Body of pancreas (tissue), 4 donors: ENCODE data around the gene GBGT1. TPM values are rescaled to one million over a fixed set of nuclear protein-coding genes. Genes with fewer than 3 reads are reported as not detected.
A peak's percentile ranks its signal among the peaks of the same experiment; 100 is the strongest.

Source experiments
- ATAC-seq: fragments of 150-250 bp; one replicate; pipeline ENCODE4 v1.9.1; 2016
- DNase-seq, 4 donors: peaks; one replicate each; pipeline ENCODE4 v3.0.0-alpha.2; 2019
- H3K27ac ChIP-seq, 4 donors: fragments of 200-600 bp; sonication (generic); 1 replicate in 3 of 4; 2 replicates in 1 of 4; pipeline versions ENCODE4 v1.5.1 to v1.6.1; 2016 to 2019; ENCODE audit warnings: mild to moderate bottlenecking in 1 of 4, mixed read lengths in 1 of 4, moderate library complexity in 1 of 4
- H3K27me3 ChIP-seq, 2 donors: fragments of 200-600 bp; sonication (generic); one replicate each; pipeline ENCODE4 v1.6.0; 2016; ENCODE audit warnings: mild to moderate bottlenecking in 1 of 2
- H3K36me3 ChIP-seq, 2 donors: fragments of 200-600 bp; sonication (generic); replicated peaks in 1 of 2; 2 replicates each; pipeline ENCODE4 v1.5.1; 2016; ENCODE audit warnings: low read depth in 2 of 2; ENCODE audit not compliant: insufficient read depth in 1 of 2
- H3K4me1 ChIP-seq: fragments of 200-600 bp; sonication (generic); one replicate; pipeline ENCODE4 v1.6.0; 2016
- H3K4me3 ChIP-seq, 2 donors: fragments of 200-600 bp; sonication (generic); 1 replicate in 1 of 2; 2 replicates in 1 of 2; pipeline ENCODE4 v1.5.1; 2016 to 2019
- H3K9me3 ChIP-seq, 3 donors: fragments of 200-600 bp; sonication (generic); 1 replicate in 2 of 3; 2 replicates in 1 of 3; pipeline ENCODE4 v1.5.1; 2016
- POLR2A ChIP-seq, 3 donors: fragments of 450-650 bp; IDR thresholded peaks; one replicate each; pipeline ENCODE4 v1.6.1; 2016; ENCODE audit warnings: antibody characterized with exemption in 3 of 3, mild to moderate bottlenecking in 2 of 3
- WGBS, 2 donors: methylation state at CpG; one replicate each; pipeline ENCODE4 v1.1.5; 2017; 5-methylcytosine and 5-hydroxymethylcytosine counted together
- intact Hi-C: fragments of 100-400 bp; cut with DNase I; formaldehyde crosslinking; loops from one replicate; pipeline ENCODE4 v1.15.1; 2023
- total RNA-seq, 2 donors: library from RNA; depleted of rRNA; stranded (reverse); fragments of >200 nt; gene quantifications; one replicate each; pipeline ENCODE4 v1.1.0, GENCODE V29; 2016
- TF ChIP-seq, protein P1 (sequence below), 7 experiments: fragments of 450-650 bp in 4 of 7; fragments of 200-600 bp in 3 of 7; sonication (generic) in 3 of 7; IDR thresholded peaks; one replicate each; pipeline ENCODE4 v1.5.1; 2016 to 2019; ENCODE audit warnings: antibody characterized with exemption in 7 of 7

The GBGT1 gene
- total RNA-seq, 2 donors from 2014 or later = 5.4 to 9.2 TPM

DNA sequence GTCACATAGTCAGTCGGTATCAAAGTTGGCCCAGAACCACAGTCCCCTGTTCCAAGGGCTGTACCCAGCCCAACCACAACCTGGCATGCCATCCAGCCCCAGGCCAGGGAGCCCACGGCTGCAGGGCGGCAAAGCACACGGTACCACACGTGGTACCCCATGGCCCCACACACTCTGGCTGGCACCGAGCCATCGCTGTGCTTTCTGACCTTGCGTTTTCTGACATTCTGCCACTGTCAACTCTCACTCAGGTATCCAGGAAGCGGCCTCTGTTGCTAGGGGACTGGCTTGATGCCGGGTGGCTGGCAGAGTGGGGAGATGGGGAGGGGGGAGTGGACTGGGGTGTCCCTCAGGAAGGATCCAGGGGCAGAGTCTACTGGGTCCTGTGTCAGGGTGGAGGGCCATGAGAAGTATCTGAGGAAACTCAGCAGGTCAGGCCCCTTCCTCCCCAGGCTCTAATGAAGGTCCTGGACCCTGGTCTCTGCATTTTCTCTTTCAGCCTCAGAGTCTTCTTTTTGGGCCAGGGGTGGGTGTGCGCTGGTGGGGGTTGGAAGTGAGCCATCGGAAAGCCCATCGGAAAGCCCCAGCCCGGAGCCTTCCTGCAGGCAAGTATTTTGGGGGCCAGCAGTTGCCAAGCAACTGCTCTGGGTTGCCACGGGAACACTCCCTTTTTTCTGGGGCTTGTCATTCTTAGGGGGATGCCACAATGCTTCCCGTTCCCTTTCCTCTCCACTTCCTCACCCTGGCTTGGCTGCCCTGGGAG is 21.7 kb downstream of the GBGT1 start:
- peak; percentile 72 to 92 (median 82) for DNase-seq
- H3K9me3 ChIP-seq = no peaks in the 10 kb centered on the region
- H3K27me3 ChIP-seq = no peaks in the 10 kb centered on the region
- H3K4me3 ChIP-seq = no peak overlapping the region
- H3K4me1 ChIP-seq = peaks cover 73% of the 10 kb centered on the region
- no peak for TF ChIP-seq POLR2A (IDR thresholded peaks at IDR 0.05)
- TF ChIP-seq, protein P1, sequence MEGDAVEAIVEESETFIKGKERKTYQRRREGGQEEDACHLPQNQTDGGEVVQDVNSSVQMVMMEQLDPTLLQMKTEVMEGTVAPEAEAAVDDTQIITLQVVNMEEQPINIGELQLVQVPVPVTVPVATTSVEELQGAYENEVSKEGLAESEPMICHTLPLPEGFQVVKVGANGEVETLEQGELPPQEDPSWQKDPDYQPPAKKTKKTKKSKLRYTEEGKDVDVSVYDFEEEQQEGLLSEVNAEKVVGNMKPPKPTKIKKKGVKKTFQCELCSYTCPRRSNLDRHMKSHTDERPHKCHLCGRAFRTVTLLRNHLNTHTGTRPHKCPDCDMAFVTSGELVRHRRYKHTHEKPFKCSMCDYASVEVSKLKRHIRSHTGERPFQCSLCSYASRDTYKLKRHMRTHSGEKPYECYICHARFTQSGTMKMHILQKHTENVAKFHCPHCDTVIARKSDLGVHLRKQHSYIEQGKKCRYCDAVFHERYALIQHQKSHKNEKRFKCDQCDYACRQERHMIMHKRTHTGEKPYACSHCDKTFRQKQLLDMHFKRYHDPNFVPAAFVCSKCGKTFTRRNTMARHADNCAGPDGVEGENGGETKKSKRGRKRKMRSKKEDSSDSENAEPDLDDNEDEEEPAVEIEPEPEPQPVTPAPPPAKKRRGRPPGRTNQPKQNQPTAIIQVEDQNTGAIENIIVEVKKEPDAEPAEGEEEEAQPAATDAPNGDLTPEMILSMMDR (IDR thresholded peaks at IDR 0.05) = no peak
- peak overlapping the region in 2 of 4 donors; percentile 28 to 35 for H3K27ac ChIP-seq
- no peaks in the 10 kb centered on the region for H3K36me3 ChIP-seq
- WGBS, 2 donors = 38 to 53% methylated on average over 7 to 16 of the region's 16 CpGs
- intact Hi-C loops = loop anchor here (5.0 kb wide), 1 partner anchor 40 kb away; no protein-coding TSS in a partner anchor
- ATAC-seq = peak; percentile 13

DNA sequence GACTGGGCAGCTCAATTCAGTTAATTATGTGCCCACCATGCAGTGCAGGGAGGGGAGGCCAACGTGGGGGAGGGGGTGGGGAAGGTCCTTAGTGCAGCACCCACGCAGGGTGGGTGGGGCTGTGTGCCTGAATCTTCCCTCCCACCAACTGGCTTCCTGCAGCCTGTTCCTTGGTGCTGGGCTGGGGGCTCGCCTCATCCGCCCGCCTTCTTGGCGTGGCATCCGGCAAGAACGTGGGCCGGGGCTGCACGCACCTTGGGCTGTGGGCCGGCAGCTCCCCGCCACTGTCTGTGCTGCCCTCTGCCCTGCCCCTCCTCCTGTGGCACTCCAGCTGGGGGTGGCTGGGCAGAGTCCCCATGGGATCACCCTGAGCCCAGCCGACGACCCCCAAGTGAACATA is 23.1 kb downstream of the GBGT1 start:
- no peak overlapping the region for H3K4me3 ChIP-seq
- ATAC-seq (no peak), DNase-seq (no peak)
- H3K4me1 ChIP-seq = peaks cover 73% of the 10 kb centered on the region
- no peak overlapping the region for H3K27ac ChIP-seq
- H3K27me3 ChIP-seq = no peaks in the 10 kb centered on the region
- H3K36me3 ChIP-seq = no peaks in the 10 kb centered on the region
- intact Hi-C loops = loop anchor here (5.0 kb wide), 1 partner anchor 38 kb away; no protein-coding TSS in a partner anchor
- 88 to 89% methylated on average over 4 to 5 of the region's 14 CpGs for WGBS, 2 donors
- no peaks in the 10 kb centered on the region for H3K9me3 ChIP-seq
- no peak for TF ChIP-seq POLR2A (IDR thresholded peaks at IDR 0.05)
- TF ChIP-seq, protein P1 (IDR thresholded peaks at IDR 0.05) = no peak

DNA sequence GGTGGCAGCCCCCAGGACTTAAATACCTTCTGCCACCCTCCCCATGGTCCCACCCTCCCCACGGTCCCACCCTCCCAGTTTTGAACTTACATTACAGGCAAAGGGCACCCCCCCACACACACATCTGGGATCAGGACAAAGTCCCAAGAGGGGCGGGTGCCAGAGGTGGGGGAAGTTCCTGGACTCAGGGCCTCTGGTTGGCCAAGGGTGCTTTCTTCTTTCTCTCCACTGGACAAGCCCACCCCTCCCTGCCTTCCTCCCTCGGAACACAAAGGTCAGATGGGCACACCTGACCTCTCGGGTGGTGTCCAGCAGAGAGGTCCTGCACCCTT is 23.6 kb downstream of the GBGT1 start:
- TF ChIP-seq, protein P1 (IDR thresholded peaks at IDR 0.05) = no peak
- TF ChIP-seq POLR2A (IDR thresholded peaks at IDR 0.05) = no peak

DNA sequence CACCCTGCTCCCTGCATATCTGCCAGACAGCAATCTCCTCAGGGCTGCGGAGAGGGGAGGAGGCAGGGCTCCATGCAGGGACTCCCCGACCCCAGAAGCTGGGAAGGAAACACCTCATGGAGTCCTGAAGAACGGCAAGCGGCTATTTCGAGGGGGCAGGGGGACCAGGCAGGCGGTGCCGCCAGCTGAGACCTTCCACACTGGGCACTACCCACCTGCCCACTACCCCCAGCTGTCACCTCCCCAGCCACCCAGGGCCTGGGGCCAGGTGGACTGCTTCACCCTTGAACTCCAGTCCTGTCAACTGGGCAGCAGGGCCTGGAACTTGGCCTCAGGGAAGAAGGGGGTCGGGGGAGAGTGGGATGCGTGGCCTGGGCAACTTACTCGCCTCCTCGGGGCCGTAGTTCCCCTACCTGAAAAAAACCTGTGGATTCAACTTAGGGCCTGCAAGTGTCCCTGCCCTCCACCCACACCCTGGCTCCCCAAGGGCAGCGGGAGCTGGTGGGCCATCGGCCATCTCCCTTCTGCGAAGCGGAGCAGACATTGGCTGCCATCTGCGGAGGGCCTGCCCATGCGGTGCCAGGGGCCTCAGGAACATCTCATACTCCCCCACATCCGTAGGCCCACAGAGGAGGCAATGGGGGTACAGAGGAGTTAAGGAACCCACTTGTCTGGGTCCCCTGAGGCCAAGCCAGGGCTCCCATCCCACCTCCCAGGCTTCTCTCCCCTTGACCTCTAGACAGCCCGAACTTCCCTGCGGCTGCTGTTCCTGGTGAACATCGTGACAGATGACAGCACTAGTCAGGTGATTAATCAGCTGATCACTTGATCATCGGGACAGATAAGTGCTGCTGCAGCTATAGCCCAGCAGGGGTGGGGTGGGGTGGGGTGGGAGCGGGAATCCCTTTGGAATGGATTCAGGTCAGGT is 24.2 kb downstream of the GBGT1 start:
- H3K4me3 ChIP-seq = no peak overlapping the region
- DNase-seq = no peak
- no peaks in the 10 kb centered on the region for H3K27me3 ChIP-seq
- no peaks in the 10 kb centered on the region for H3K36me3 ChIP-seq
- TF ChIP-seq, protein P1 (IDR thresholded peaks at IDR 0.05) = no peak
- TF ChIP-seq POLR2A (IDR thresholded peaks at IDR 0.05) = no peak
- ATAC-seq = no peak
- H3K9me3 ChIP-seq = no peaks in the 10 kb centered on the region
- intact Hi-C loops = loop anchor here (5.0 kb wide), 1 partner anchor 37 kb away; no protein-coding TSS in a partner anchor
- no peak overlapping the region for H3K27ac ChIP-seq
- peaks cover 75% of the 10 kb centered on the region for H3K4me1 ChIP-seq
- WGBS, 2 donors = 83 to 87% methylated on average over 17 to 24 of the region's 24 CpGs

More for the DNA sequence above, 23.6 kb downstream of the GBGT1 start:
- H3K4me1 ChIP-seq = peaks cover 75% of the 10 kb centered on the region
- no peak overlapping the region for H3K4me3 ChIP-seq
- H3K27me3 ChIP-seq = no peaks in the 10 kb centered on the region
- intact Hi-C loops = loop anchor here (5.0 kb wide), 1 partner anchor 38 kb away; no protein-coding TSS in a partner anchor
- no peaks in the 10 kb centered on the region for H3K9me3 ChIP-seq
- WGBS, 2 donors = 81 to 91% methylated on average over 2 to 4 of the region's 4 CpGs
- H3K36me3 ChIP-seq = no peaks in the 10 kb centered on the region
- ATAC-seq (no peak), DNase-seq (no peak)
- H3K27ac ChIP-seq = no peak overlapping the region
